HG03135 (cell line): ENCODE measurements around the gene SIAE.

Experiments
- ATAC-seq: cut with Tn5 transposase; IDR thresholded peaks from one replicate; pipeline ENCODE4 v1.9.1; 2021; ENCODE audit warnings: mild to moderate bottlenecking, moderate library complexity; ENCODE audit not compliant: unreplicated experiment

Gene SIAE, protein sequence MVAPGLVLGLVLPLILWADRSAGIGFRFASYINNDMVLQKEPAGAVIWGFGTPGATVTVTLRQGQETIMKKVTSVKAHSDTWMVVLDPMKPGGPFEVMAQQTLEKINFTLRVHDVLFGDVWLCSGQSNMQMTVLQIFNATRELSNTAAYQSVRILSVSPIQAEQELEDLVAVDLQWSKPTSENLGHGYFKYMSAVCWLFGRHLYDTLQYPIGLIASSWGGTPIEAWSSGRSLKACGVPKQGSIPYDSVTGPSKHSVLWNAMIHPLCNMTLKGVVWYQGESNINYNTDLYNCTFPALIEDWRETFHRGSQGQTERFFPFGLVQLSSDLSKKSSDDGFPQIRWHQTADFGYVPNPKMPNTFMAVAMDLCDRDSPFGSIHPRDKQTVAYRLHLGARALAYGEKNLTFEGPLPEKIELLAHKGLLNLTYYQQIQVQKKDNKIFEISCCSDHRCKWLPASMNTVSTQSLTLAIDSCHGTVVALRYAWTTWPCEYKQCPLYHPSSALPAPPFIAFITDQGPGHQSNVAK

DNA sequence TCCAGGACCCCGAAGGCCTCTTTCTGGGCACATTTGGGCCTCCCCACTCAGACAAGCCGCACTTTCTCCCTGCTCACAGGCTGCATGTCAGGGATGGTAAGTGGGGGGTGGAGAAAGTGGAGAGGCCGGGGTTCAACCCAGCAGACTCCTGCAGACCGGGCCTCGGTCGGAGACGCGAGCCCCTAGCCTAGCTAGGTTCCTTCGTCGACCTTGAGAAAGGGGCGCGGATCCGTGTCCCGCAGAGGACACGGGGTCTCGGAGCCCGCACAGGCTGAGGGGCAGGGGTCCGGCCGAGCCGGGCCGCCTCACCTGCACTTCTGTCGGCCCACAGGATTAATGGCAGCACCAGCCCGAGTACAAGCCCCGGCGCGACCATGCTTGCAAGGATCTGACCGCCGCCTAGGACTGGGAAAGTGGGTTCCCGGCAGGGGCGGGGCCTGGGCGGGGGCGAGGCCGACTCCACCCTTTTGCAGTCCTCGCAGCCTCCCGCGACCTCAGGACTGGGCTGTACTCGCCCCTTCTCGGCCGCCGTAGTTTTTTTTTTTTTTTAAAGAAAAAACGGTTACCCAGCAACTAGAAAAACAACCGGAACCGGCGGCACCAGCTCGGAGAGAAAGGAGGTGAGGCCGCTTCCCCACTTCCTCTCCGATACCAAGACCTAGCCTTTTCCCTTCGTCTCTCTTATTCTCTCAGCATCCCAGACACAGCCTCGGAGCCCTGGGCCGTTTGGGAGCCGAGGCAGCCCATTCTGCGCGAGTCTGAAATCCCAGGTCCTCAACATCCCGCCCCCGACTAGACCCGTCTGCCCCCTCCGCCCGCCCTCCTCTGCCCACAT lies at the start of gene SIAE, which contains the start of gene SPA17:
Gene SIAE, minus strand, starts transcription at position 407 of the 835 bp plus-strand sequence. Its CDS starts 31 bp downstream, at position 376.
Gene SPA17, plus strand, starts transcription at position 572 of the 835 bp plus-strand sequence. CDS start 1,361 bp downstream, outside the sequence.
- ATAC-seq, result peak; percentile 87

DNA sequence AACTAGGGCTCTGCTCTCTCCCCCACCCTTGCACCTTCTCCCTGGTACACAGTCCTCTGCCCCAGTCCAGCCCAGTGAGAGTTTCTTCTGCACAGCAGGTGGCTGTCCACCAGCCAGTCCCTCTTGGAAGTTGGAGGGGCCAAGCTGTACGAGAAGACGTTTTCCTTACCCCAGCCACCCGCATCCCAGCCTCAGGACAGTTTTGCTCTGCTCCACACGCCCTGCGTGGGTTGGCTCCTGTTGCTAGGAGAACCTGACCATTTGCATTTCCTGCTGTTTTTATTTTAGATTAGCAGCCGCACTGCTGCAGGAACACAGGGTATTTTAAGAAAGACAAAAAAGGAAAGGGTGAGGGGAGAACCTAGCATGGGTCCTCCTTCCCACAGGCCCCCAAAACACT lies 48.6 kb upstream of the SIAE start:
- ATAC-seq, result no peak

DNA sequence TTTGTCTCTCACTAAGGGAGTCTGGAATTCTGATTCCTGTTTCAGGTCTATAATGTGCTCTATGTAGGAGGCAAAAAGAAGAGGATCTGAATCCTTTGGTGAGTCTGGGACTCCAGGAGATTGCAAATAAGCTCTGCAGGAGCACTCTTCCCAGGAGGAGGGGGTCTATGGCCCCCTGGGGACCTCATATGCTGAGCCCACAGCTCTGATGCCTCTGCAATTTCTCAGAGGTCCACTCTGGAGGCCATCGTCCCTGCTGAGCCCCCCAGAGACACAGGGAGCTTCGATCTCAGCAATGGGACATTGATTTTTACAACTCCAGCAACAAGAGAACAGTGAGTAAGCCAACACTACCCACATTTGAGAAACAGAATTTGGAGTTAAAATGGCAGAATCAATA lies 46.0 kb upstream of the SIAE start:
- ATAC-seq, result no peak

DNA sequence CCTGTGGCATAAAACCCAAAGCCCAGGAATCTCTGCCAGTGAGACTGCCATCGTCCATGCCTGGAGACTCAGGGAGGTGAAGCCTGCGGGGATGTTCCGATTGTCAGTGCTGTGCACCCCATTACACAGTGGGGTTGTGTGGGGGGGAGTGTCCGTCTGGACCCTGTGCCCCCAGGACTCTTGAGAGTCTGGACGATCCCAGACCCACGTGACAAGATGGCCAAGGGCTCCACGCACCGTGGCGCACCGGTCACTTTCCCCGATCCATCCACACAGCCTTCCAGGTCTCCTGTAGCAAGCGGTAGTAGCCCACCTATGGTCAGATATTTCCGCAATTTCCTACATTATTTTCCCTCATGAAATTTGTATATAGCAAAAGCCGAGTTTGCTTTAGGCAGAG lies 45.3 kb upstream of the SIAE start:
- ATAC-seq, result no peak

DNA sequence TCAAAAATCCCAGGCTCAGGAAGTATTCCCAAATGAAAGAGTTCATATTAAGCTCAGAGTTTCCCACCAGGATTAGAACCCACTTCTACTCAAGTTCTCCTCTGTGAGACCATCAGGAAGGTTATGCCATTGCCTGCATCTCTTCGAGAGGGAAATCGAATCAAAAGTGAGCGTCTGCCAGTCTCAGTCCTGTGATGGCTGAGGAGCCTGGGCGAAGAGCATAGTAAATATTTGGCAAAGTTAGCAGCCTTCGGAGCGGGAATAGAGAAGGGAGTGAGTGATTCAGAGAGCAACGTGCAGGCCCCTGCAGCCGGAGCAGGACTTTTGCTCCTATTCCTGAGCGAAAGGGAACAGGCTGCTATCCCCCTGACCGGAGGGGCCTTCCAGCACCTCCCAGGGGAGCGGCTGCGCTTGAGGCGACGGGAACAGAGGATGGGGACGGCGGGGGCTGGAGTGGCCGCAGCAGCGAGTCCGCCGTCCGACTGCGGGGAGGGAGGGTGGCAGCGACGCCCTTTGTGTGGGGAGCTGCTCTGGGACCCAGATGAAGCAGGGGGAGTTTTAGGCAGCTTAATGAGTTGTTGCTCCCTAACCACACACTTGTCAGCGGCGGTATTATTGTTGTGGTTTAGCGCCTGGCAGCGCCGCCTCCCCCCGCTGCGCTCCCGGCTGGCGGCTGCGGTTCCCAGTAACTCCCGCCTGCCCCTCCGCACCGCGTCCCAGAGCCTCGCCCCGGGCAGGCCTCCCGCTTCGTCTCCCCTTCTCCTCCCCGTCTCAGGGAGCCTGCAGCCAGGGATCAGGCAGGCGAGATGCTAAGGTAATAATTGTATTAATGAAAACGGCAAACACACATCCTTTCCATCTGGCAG lies 44.5 kb upstream of the SIAE start:
- no peak for ATAC-seq

DNA sequence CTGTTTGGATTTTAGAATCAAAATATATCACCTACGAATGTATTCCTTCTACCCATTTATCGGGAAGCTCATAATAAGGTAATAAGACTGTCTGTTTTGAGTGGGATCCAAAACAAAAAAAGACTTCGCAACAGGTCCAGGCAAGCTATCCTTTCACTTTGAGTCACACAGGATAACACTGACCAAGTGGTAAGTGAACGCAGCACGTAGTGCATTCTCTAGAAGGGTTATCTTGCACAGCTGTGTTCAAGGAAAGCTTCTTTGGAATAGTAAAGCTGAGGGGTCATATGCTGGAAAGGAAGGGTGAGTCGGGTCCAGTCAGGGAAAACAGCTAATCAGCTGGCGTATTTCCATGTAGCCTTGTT lies 43.9 kb upstream of the SIAE start:
- no peak for ATAC-seq

DNA sequence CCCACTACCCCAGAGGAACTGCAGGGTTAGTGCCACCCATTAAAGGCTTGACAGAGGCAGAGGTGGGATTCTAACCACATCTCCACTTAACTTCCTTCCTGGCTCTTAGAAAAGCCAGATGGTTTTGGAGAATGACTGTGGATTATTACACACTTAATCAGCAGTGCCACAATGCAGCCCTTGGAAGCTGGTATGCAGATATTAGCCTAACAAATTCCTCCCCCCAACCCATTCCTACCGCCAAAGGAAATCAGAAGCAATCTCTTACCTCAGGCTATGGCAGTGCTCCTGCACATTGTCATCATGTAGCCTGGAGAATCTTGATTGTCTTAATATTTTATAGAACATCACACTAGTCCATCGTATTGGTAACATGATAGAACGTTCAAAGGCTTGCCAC lies 43.1 kb upstream of the SIAE start:
- ATAC-seq, result no peak

DNA sequence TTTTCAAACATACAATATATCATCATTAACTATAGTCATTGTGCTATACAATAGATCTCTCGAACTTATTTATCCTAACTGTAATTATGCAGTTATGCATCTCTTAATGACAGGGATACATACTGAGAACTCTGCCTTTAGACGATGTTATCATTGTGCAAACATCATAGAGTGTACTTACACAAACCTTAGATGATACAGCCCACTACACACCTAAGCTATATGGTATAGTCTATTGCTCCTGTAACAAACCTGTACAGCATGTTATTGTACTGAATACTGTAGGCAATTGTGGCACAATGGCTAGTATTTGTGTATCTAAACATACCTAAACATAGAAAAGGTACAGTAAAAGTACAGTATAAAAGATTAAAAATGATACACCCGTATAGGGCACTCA lies 38.9 kb upstream of the SIAE start:
- ATAC-seq, result no peak

DNA sequence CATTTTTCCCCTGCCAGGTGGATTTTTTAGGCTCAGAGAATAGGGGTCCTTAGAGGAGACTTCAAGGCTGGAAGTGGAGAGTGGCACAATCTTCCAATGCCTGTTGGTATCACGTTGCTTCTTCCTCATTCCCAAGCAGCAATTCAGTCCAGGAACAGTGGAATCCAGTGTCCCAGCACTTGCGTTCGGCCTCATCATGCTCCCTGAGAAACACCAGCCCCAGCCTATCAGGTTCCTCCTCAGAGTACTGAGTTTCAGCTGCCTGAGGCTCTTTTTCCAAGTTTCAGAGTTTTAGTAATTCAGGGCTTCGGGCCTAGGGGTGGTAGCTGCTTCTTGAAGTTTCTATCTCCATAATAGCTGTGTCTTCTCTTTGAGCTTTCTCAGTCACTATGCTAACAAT lies 34.3 kb upstream of the SIAE start:
- ATAC-seq, result no peak

DNA sequence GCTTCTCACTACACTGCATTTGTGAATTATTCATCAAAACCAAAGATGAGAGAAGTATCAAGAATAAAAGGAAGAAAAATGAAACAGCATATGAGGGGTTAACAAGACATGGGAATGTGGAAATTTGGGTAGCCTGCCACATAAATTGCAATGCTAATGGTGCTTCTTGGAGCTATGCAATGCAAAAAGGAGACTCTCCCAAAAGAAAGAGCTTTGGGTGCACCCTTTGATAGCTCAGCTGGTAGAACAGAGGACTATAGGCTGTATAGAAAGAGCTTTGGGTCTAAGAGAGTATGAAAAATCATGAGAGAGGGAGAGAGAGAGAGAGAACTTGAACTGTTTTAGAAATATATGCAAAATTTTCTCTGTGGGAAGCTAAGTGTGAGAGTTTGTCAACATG lies 26.5 kb upstream of the SIAE start:
- ATAC-seq, result no peak

DNA sequence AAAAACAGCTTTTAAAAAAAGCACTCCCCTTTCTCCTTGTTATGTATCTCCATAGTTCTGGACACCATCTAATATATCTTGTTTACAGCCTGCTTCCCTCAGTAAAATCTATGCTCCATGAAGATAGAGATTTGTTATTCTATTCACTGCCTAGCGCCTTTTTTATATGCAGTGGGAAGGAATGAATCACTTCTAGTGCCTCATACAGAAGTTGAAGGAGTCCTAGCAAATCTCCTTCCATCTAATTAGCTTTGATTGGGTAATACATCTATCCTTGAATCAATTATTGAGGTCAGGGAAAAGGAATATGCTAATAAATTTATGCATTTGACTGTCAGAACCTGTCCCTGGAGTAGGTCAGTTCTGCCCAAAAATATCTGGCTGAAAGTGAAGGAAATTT lies 26.0 kb upstream of the SIAE start:
- no peak for ATAC-seq

DNA sequence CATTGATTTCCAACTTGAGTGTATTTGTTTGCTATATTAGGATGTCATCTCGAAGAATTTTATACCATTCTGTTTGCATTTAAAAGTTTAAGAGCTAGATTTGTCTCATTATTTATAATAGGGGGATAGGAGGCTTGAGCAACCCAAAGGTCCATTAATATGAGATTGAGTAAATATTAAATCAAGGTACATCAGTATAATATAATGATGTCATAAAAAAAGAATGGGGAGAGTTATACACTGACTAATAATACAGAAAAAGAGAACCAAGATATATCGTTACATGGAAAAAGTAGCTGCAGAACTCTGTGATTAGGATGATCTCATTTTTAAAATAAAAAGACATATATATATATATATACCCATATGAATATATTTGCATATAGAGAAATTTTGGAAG lies 19.6 kb upstream of the SIAE start:
- no peak for ATAC-seq

DNA sequence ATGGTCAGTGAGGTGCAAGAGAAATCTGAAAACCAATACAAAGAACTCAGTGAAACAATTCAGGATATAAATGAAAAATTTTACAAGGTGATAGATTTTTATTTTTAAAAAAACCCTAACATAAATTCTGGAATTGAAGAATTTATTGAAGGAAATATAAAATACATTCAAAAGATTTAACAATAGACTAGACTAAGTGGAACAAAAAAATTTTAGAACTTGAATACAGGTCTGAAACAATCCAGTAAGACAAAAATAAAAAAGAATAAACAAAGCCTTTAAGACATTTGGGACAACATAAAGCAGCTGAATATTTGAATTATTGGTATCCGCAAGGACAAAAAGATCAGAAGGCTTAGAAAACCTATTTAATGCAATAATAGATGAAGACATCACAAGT lies 8.9 kb upstream of the SIAE start:
- ATAC-seq, result no peak

DNA sequence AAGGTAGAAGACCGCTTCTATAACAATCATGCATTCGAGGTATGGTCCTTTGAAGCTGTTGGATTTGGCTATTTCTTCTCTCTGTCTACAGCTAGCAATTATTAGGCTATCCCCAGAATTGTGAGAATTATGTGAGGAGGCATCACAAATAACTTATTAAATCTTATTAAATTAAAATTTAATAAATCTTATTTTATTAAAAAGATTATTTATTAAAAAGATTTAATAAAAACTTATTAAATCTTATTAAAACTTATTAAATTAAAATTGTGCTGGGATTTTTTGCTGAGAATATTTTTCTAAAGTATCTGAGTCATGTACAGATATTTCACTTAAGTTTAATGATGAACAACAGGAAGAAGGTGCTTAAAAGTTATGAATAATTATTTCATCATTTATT lies 7.9 kb upstream of the SIAE start:
- no peak for ATAC-seq

DNA sequence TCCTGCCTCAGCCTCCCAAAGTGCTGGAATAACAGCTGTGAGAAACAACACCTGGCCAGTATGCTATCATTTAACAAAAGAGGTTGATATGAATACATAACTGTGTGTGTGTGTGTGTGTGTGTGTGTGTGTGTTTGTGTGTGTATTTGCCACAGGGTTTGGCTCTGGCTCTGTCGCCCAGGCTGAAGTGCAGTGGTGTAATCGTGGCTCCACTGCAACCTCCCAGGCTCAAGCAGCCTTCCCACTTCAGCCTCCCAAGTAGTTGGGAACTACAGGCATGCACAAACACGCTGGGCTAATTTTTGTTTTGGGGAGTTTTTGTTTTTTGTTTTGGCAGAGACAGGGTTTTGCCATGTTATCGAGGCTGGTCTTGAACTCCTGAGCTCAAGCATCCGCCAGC lies 4.9 kb upstream of the SIAE start:
- ATAC-seq, result no peak

DNA sequence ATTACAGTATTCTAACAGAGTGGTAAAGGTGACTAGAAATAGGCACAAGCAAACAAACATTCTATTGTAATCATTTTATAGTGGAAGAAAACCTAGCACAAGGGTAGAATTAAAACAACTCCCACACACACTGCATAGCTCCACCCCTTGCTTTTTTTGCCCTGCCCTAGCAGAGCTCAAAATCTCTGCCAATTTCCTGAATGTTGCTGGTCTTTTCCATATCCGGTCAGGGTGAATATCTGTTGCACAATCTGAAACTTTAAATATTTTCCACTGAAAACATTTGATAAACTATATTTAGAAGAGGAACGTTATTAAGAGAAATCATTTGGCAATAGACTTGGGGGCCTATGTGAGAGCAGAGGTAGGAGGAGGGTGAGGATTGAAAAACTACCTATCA lies 2.8 kb upstream of the SIAE start:
- no peak for ATAC-seq

DNA sequence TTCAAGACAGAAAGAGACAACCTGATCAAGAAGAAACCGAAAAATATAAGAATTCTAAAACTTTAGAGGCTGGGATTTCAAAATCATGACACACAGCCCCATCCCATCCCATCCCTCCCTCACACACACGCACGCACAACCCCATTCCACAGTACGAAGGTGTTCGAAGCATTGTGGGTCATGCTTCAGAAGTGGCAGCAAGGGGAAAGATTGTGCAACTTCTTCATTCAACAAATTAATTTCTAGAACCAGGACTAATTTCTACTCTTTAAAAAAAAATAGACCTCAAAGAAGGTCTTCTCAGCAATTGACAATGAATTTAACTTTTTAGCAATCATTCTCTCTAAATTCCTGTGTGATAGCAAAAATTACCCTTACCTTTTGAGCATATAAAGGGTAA lies 1.0 kb upstream of the SIAE start:
- ATAC-seq, result no peak

DNA sequence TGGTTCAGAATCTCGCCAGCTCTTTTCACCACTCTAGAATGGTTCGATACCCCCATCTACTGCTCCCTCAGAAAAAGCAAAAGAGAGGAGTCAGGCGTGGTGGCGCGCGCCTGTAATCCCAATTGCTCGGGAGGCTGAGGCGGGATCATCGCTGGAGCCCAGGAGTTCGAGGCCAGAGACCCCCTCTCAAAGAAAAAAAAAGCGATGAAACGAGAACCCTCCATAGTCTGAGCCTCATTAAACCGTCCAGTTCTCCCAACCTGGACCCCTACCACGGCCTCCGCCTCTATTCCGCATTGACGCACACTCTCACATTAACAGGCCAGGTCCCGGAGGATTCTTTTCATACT lies 604 bp upstream of the SIAE start:
- no peak for ATAC-seq

DNA sequence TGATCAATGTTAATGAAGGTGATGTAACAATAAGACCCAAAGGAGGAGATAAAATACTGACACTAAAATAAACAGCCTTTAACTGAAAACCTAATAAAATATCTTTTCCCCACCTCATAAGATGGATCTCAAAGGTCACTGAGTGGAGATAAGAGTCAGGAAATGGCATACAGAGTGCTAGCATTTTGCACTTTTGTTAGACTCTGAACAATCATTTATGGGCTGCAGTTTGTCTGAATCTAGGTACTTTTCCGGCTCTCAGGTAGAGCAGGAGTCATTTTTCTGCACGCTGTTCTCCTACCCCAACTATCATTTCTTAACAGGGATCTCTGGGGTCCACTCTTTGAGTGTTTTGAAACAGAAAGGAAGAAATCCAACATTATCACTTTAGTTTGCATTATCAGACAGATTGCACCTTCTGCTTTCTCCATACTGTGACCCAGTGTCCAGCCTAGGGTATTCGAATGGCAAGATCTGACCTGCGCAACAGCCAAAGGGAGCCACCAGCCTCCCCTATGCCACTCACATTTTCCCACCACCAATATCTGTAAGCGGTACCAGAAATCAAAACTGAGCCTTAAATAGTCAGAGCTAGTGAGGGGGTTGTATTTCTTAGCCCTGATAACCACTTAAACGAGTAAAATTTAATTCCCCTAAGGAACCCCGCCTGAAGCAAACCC lies 863 bp downstream of the SIAE start:
- no peak for ATAC-seq

DNA sequence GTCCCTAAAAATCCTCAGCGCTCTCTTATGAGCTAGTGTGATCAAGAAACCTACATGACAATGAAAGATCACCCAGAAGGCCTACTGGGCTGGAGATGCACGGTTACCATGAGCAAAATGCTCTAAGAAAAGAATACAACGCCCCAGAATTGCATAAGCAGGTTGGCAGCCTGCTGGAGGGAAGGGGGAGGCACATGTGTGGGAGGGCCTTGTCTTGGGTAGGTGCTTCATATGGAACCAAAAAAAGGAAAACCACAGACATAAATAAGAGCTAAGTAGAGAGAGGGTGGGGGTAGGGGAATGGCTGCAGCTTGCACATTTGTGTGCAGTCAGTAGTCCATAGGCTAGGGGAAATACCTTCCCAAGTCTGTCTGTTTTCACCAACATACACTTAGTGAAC lies 2.8 kb downstream of the SIAE start:
- no peak for ATAC-seq

DNA sequence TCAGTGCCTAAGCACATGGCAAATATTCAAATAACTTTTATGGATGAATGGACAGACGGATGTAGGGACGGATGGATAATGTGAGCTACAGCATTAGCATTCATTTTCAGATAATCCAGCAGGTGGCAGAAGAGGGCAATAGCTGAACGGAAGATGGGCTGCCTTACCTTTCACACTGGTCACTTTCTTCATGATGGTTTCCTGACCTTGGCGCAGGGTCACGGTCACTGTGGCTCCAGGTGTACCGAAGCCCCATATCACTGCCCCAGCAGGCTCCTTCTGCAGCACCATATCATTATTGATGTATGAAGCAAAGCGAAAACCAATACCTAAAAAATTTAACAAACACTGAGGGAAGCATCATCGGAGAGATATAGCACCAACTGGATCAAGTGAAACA lies 4.3 kb downstream of the SIAE start:
- ATAC-seq, result no peak
